ENCODE data around the gene NCK2.

GRCh38 chr2:105869341-105869740 lies 124.6 kb downstream of the NCK2 start:
- no peak for TF ChIP-seq CTCF (IDR thresholded peaks at IDR 0.05; ENCODE audit: low read length)
- TF ChIP-seq EZH2 (IDR thresholded peaks at IDR 0.05; ENCODE audit: borderline replicate concordance, low read length), result no peak
